GM10266 (cell line): ENCODE measurements around the gene SLMAP.

ENCODE experiments used
- DNase-seq: peaks from one replicate; pipeline ENCODE4 v3.0.0; 2012; ENCODE audit errors: extremely low spot score
- CTCF ChIP-seq: IDR thresholded peaks from 2 replicates; pipeline ENCODE4 v1.5.1; 2012; ENCODE audit warnings: mild to moderate bottlenecking, low read depth; ENCODE audit not compliant: control insufficient read depth, insufficient read depth; ENCODE audit errors: missing control alignments

SLMAP gene

DNA sequence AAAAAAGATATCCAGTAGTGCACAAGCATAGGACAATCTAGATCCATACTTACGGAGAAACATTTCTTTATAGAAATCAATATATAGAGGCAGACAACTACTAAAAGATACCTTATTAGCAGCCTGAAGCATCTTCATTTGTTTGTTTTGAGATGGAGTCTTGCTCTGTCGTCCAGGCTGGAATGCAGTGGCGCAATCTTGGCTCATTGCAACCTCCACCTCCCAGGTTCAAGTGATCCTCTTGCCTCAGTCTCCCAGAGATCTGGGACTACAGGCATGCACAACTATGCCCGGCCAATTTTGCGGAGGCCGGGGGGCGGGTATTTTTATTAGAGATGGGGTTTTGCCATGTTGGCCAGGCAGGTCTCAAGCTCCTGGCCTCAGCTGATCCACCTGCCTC lies 18.3 kb upstream of the SLMAP start:
- no peak for TF ChIP-seq CTCF
- no peak for DNase-seq

GRCh38 chr3:57738391-57738790 lies 17.7 kb upstream of the SLMAP start:
- TF ChIP-seq CTCF: no peak
- DNase-seq: no peak

DNA sequence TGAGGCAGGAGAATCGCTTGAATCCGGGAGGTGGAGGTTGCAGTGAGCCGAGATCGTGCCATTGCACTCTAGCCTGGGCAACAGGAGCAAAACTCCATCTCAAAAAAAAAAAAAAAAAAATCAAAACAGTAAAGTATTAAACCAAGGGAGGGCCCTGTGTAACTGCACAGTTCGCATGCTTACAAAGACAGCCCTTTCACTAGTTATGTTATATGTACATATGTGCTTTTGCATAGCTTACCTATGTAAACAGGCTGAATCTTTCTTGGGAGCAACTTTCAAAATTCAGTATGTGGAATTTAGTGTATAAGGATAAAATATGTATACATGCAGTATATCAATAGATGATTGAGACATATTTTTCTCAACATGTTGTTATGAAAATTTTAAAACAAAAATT lies 16.1 kb upstream of the SLMAP start:
- DNase-seq: no peak

DNA sequence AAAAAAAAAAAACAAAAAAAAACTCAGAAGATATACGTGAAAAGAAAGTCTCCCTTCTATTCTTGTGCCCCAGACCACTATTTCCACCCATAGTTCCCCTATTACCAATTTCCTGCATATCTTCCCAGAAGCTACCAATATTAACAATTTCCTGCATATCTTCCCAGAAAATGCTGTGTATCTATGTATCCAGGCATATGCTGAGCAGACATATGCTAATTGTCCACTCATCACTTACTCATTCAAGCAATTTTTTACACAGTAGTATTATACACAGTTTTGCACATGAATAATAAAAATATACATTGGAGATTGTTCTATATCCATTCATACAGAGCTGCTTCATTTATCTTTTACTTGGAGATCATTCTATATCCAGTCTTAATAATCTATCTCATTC lies 12.6 kb upstream of the SLMAP start:
- no peak for TF ChIP-seq CTCF
- DNase-seq: no peak

More for the DNA sequence above, 16.1 kb upstream of the SLMAP start:
- TF ChIP-seq CTCF: no peak

- no peak for TF ChIP-seq CTCF
- no peak for DNase-seq
Observed at GRCh38 chr3:57745101-57745500, 11.0 kb upstream of the SLMAP start.

GRCh38 chr3:57746156-57747010 lies 9.7 kb upstream of the SLMAP start:
- DNase-seq: no peak
- TF ChIP-seq CTCF: no peak

DNA sequence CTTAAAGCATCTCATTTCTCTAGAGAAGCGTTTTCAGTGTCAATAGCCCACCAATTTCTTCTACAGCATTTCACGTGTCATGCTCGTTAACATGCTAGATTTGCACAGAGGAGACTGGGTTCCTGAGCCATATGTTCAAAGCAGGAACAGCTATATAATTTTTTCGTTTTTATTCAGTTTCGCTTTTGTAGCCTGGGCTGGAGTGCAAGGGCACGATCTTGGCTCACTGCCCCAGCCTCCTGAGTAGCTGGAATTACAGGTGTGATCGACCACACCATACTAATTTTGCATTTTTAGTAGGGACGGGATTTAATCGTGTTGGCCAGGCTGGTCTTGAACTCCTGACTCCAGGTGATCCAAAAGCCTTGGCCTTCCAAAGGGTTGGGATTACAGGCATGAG lies 6.6 kb upstream of the SLMAP start:
- DNase-seq: no peak
- TF ChIP-seq CTCF: no peak
